22Rv1 (cell line): Measurements from ENCODE around the gene GOLM1.

Experiments used
- CTCF ChIP-seq: fragments of 450-650 bp; IDR thresholded peaks from 2 replicates; pipeline ENCODE4 v1.5.1; 2017; ENCODE audit warnings: mild to moderate bottlenecking
- ZFX ChIP-seq: fragments of 450-650 bp; IDR thresholded peaks from 2 replicates; pipeline ENCODE4 v1.6.1; 2017; ENCODE audit warnings: antibody characterized with exemption, borderline replicate concordance

- TF ChIP-seq CTCF (no peak), ZFX (no peak)
Observed at GRCh38 chr9:85994191-85994590, 105.2 kb downstream of the GOLM1 start.
